ENCODE measurements around the gene NOLC1. TPM values are rescaled to one million over a fixed set of nuclear protein-coding genes. Genes with fewer than 3 reads are reported as not detected.
A peak's percentile ranks its signal among the peaks of the same experiment; 100 is the strongest.

NOLC1 gene
- total RNA-seq, 2 experiments from 2014 or later: 337 to 346 TPM

DNA sequence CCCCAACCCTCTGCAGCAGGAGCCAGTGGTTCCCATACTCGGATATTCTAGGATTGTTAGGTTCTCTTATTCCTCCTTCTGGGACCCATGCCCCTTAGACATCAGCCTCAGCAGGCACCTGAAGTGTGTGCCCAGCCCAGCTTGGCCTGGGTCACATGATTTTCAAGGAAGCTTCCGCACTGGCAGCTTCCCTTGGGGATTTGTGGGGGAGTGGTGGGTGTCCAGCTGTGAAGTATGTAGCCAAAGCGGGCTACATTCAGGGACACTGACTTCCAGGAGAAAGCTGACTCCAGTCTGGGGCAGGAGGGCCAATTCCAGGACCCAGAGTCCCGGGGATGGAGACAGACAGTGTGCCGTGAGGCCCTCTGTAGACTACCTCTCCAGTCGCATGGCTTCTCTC is 33.3 kb upstream of the NOLC1 start:
- Mint-ChIP-seq H3K27me3 (no peaks in the 10 kb centered on the region), H3K4me1 (peaks cover 49% of the 10 kb centered on the region), H3K27ac (peak overlapping the region; percentile 96), H3K4me3 (peak overlapping the region; percentile 92), H3K36me3 (peaks cover 5% of the 10 kb centered on the region), H3K9me3 (no peaks in the 10 kb centered on the region)
- DNase-seq: peak; percentile 30

DNA sequence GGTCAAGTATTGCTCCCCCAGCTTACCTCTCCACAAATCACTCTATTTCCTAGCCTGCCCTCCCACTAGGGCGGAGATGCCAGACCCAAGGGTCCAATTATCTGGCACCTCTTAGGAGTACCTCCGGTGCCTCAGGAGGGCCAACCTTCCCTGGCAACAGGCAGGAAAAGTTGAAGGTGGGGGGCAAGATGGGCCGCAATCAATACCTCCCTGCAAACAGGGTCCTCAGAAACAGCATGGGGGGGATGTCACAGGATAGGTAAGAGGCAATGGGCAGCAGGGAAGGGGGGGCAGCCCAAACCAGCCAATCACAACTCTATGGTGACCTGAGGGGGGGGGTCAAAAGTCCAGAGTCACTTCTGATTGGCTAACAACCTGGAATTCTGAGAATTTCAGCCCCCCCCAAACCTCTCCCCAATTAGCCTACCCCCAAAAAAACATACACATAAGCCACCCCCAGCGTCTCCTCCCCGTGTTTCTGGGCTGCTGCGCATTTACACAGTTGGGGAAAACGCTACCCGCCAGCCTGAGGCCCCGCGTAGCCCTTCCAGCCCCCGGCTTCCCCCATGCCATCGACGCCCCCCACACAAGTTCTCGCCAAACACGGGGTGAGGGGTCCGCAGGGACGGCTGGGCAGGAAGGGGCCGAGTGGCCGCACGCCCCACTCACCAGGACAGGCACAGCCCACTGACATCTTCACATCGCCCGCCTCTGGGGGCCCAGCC is 32.6 kb upstream of the NOLC1 start:
- H3K4me1 Mint-ChIP-seq: peaks cover 49% of the 10 kb centered on the region
- peak overlapping the region; percentile 92 for H3K4me3 Mint-ChIP-seq
- peaks cover 4% of the 10 kb centered on the region for H3K36me3 Mint-ChIP-seq
- no peaks in the 10 kb centered on the region for H3K9me3 Mint-ChIP-seq
- H3K27me3 Mint-ChIP-seq: no peaks in the 10 kb centered on the region
- peak; percentile 65 for DNase-seq
- peak overlapping the region; percentile 96 for H3K27ac Mint-ChIP-seq

GRCh38 chr10:102120142-102120990 is 31.8 kb upstream of the NOLC1 start, which contains the start of gene LDB1:
TSS of gene LDB1 (minus strand) at chr10:102120368. CDS start at chr10:102120110, 258 bp downstream.
- Mint-ChIP-seq H3K9me3 (no peaks in the 10 kb centered on the region), H3K27ac (peak within 1 kb of the TSS; percentile 96), H3K27me3 (no peaks in the 10 kb centered on the region), H3K4me3 (peak within 1 kb of the TSS; percentile 92), H3K4me1 (peaks cover 43% of the 10 kb centered on the region), H3K36me3 (peaks cover 4% of the 10 kb centered on the region)
- DNase-seq: peak; percentile 78

DNA sequence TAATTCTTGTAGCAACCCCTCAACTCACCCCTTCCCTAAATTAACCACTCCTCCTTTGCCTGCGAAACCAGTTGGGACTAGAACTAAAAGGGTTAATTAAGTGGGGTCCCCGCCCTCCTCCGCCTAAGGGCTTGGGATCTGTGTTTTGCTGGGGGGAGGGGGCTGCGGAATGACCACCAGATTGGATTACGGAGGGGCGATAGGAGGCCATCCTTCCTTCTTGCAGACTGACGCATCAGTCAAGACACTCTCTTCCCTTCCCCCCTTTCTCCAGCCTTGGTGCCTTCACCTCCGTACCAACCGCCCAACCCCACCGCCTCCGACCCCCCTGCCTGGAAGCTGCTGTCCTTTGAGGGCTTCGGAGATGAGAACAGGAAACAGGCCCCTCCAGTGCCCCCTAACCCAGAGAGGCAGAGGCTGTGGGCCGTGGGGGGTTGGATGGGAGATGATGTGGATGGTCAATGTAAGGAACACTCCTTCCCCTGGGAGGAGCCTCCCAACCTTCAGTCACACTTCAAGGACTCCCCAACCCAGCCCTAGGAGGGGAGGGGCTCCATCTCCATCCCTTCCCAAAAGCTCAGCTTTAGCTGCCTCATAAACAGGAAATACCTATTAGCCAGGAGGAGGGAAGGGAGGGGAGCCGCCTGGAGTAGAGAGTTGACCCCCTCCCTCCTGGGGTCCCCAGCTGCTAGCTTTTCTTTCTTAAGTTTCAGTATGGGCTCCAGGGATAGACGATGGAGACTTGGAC is 31.0 kb upstream of the NOLC1 start:
- H3K4me3 Mint-ChIP-seq: peak overlapping the region; percentile 92
- H3K27me3 Mint-ChIP-seq: no peaks in the 10 kb centered on the region
- H3K36me3 Mint-ChIP-seq: peaks cover 4% of the 10 kb centered on the region
- peaks cover 36% of the 10 kb centered on the region for H3K4me1 Mint-ChIP-seq
- H3K27ac Mint-ChIP-seq: peak overlapping the region; percentile 91
- DNase-seq: no peak
- H3K9me3 Mint-ChIP-seq: no peaks in the 10 kb centered on the region

DNA sequence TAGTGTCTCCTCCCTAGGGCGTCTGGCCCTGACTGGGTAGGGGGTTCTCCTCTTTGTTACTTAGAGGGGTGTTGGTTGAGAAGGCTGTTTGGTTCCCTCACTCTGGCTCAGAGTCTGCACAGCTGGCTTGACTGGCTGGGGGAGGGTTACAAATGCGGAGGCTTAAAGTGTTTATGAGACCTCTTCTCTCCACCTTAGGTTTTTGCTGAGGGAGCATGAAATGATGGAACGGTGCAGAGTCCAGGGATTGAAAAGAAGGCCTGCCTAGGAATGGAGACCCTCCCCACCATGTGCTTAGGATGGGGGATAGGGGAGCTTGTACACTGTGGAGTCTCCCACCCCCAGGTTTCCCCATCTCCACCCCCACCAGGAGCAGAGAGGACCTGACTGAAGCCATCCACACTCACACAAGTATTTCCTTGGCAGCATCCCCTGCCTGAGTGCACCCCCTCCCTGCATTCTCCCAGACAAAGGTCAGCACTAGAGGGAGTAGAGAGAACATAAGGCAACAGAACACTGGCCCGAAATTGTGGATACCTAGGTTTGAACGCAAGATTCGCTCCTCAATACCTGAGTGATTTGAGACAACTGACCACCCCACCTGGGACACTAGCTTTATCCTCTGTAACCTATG is 30.3 kb upstream of the NOLC1 start:
- Mint-ChIP-seq H3K4me1 (peaks cover 30% of the 10 kb centered on the region), H3K36me3 (peaks cover 4% of the 10 kb centered on the region), H3K27ac (peak overlapping the region; percentile 6), H3K27me3 (no peaks in the 10 kb centered on the region), H3K9me3 (no peaks in the 10 kb centered on the region), H3K4me3 (peak overlapping the region; percentile 92)
- DNase-seq: no peak

- Mint-ChIP-seq H3K4me3 (no peak overlapping the region), H3K27ac (peak overlapping the region; percentile 2), H3K36me3 (peaks cover 4% of the 10 kb centered on the region), H3K9me3 (no peaks in the 10 kb centered on the region), H3K27me3 (no peaks in the 10 kb centered on the region), H3K4me1 (peaks cover 27% of the 10 kb centered on the region)
- DNase-seq: no peak
Measured at GRCh38 chr10:102122450-102122849, 29.7 kb upstream of the NOLC1 start.

DNA sequence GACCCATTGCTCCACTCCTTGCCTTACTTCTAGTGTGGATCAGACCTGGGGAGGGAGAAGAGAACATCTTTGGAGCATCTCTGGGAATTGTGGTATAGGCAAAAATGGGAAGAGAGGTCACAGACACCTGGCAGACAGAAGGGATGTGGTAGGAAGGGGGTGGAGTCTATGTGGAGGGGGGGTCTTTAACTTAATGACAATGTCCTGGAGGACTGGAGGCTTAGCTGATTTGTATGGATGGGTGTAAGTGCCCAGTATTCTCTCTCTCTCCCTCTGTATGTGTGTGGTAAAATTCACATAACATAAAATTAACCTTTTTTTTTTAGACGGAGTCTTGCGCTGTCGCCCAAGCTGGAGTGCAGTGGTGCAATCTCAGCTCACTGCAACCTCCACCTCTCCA is 29.0 kb upstream of the NOLC1 start:
- H3K36me3 Mint-ChIP-seq: peaks cover 1% of the 10 kb centered on the region
- H3K4me3 Mint-ChIP-seq: no peak overlapping the region
- peaks cover 20% of the 10 kb centered on the region for H3K4me1 Mint-ChIP-seq
- no peaks in the 10 kb centered on the region for H3K27me3 Mint-ChIP-seq
- H3K9me3 Mint-ChIP-seq: no peaks in the 10 kb centered on the region
- DNase-seq: no peak
- no peak overlapping the region for H3K27ac Mint-ChIP-seq

DNA sequence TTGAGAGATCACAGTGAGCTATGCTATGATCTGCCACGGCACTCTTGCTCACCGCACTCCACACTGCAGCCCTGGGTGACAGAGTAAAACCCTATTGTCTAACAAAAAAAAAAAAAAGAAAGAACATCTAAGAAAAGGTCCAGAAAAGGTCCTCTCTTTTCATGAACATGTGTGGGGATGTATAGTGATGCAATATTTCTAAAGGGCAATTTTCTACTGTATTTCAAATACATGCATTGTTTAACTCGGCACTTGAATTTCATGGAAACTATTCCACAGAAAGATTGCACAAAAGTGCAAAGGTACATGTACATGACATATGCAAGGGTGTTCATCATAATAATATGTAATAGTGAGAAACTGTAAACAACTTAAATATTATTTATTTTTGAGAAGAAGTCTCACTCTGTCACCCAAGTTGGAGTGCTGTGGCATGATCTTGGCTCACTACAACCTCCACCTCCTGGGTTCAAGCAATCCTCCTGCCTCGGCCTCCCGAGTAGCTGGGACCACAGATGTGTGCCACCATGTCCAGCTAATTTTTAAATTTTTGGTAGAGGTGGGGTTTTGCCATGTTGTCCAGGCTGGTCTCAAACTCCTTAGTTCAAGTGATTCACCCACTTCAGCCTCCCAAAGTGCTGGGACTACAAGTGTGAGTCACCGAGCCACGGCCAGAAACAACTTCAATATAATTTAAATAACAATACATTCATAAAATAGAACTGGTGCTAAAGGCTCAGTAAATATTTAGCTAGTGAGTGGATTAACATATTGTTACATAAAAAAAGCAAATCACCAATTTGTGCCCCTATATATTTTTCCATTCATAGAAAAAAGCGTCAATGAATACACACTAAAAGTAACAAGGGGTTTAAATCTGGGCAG is 20.7 kb upstream of the NOLC1 start:
- H3K27ac Mint-ChIP-seq: peak overlapping the region; percentile 99
- H3K36me3 Mint-ChIP-seq: peaks cover 31% of the 10 kb centered on the region
- H3K9me3 Mint-ChIP-seq: no peaks in the 10 kb centered on the region
- peaks cover 26% of the 10 kb centered on the region for H3K4me1 Mint-ChIP-seq
- H3K27me3 Mint-ChIP-seq: peaks cover 4% of the 10 kb centered on the region
- DNase-seq: no peak
- H3K4me3 Mint-ChIP-seq: peak overlapping the region; percentile 100

DNA sequence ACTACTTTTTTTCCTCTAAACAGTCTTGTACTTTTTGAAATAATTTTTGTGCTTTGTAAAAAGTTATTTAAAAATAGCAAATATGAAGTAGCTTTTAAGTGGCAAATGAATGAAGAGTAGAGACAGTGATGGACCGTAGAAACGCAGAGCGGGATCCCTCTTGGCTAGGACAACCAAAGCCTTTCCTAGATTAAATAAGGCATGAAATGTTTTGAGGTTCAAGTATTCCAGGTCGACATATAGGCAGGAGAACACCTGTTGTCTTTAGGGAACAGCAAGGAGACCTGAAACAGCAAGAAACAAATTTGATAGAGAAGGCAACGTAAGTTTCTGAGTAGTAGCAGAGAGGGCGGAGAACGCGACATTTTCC is 20.0 kb upstream of the NOLC1 start:
- no peaks in the 10 kb centered on the region for H3K9me3 Mint-ChIP-seq
- H3K27me3 Mint-ChIP-seq: peaks cover 4% of the 10 kb centered on the region
- no peak for DNase-seq
- H3K27ac Mint-ChIP-seq: peak overlapping the region; percentile 99
- H3K36me3 Mint-ChIP-seq: peaks cover 31% of the 10 kb centered on the region
- peak overlapping the region; percentile 100 for H3K4me3 Mint-ChIP-seq
- peaks cover 30% of the 10 kb centered on the region for H3K4me1 Mint-ChIP-seq

DNA sequence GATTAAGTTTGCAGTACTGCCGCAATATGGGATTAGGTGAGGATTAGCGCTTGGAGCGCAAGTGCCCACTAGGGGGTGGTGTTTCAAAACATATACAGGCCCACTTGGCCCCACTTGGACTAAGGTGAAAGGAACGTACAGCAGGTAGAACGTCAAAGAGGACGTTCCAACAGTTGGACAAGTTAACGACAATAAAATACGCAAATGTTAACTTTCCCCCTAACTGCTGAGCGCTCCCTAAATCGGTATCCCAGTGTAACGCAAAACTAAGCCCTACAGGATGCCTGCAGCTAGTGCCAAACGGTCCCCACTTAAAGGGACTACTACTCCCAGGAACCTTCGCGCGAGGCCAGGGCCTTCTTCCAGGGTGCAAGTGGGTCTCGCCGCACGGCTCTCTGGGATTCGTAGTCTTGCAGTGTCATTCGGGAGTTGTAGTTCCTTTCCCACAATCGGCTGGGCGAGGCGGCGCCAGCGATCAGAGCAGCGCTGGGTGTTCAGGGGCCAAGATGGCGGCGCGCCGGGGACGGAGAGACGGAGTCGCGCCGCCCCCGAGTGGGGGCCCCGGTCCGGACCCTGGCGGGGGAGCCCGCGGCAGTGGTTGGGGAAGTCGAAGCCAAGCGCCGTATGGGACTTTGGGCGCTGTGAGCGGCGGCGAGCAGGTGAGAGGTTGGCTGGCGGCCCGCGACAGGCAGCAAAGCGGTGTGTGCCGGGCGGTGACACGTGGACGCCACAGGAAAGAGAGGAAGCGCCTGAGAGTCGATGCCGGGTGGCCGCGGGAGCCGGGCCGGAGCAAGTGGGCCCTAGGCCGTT is 19.4 kb upstream of the NOLC1 start, which contains the start of gene PPRC1:
Gene PPRC1 (plus strand): TSS at position 478 of the 810 bp plus-strand sequence. CDS start 29 bp downstream, at position 507.
- peak; percentile 97 for DNase-seq
- Mint-ChIP-seq H3K27ac (peak within 1 kb of the TSS; percentile 99), H3K4me1 (peaks cover 36% of the 10 kb centered on the region), H3K36me3 (peaks cover 37% of the 10 kb centered on the region), H3K27me3 (peaks cover 4% of the 10 kb centered on the region), H3K9me3 (no peaks in the 10 kb centered on the region), H3K4me3 (peak within 1 kb of the TSS; percentile 100)

GRCh38 chr10:102133373-102134195 is 18.6 kb upstream of the NOLC1 start:
- H3K27ac Mint-ChIP-seq: peak overlapping the region; percentile 99
- peak overlapping the region; percentile 100 for H3K4me3 Mint-ChIP-seq
- DNase-seq: peak; percentile 82
- H3K27me3 Mint-ChIP-seq: peaks cover 4% of the 10 kb centered on the region
- peaks cover 41% of the 10 kb centered on the region for H3K36me3 Mint-ChIP-seq
- no peaks in the 10 kb centered on the region for H3K9me3 Mint-ChIP-seq
- H3K4me1 Mint-ChIP-seq: peaks cover 37% of the 10 kb centered on the region

- no peak for DNase-seq
- peaks cover 46% of the 10 kb centered on the region for H3K36me3 Mint-ChIP-seq
- peaks cover 4% of the 10 kb centered on the region for H3K27me3 Mint-ChIP-seq
- no peaks in the 10 kb centered on the region for H3K9me3 Mint-ChIP-seq
- peak overlapping the region; percentile 99 for H3K27ac Mint-ChIP-seq
- H3K4me3 Mint-ChIP-seq: peak overlapping the region; percentile 100
- H3K4me1 Mint-ChIP-seq: peaks cover 39% of the 10 kb centered on the region
Measured at GRCh38 chr10:102134416-102134815, 17.8 kb upstream of the NOLC1 start.
